GM12892 (cell line): Measurements from ENCODE around the gene CERS5.
A peak's percentile ranks its signal among the peaks of the same experiment; 100 is the strongest.

Experiments
- DNase-seq: peaks from one replicate; pipeline ENCODE4 v3.0.0; 2011; ENCODE audit not compliant: insufficient read length
- FAIRE-seq: peaks from 2 replicates; lab custom pipeline; 2011; peaks lifted over from hg19 to GRCh38; lab: Jason Lieb, UNC
- POLR2A ChIP-seq: IDR thresholded peaks from 2 replicates; pipeline ENCODE4 v1.6.1; 2011; ENCODE audit warnings: low read depth, low read length, control low read depth
- POLR2AphosphoS5 ChIP-seq: IDR thresholded peaks from 2 replicates; pipeline ENCODE4 v1.6.1; 2011; ENCODE audit warnings: low read depth, low read length, control low read depth
- TAF1 ChIP-seq: IDR thresholded peaks from 2 replicates; pipeline ENCODE4 v1.6.1; 2011; ENCODE audit warnings: low read depth, mild to moderate bottlenecking, control low read depth, low read length, borderline replicate concordance

Gene CERS5

GRCh38 chr12:50105913-50106450 is 61.2 kb downstream of the CERS5 start:
- no peak for FAIRE-seq
- no peak for DNase-seq
- no peak for TF ChIP-seq POLR2A
- no peak for TF ChIP-seq TAF1
- TF ChIP-seq POLR2AphosphoS5, result no peak

GRCh38 chr12:50104417-50105366 is 62.5 kb downstream of the CERS5 start:
- no peak for DNase-seq
- TF ChIP-seq TAF1 (no peak), POLR2A (no peak)
- no peak for FAIRE-seq

DNA sequence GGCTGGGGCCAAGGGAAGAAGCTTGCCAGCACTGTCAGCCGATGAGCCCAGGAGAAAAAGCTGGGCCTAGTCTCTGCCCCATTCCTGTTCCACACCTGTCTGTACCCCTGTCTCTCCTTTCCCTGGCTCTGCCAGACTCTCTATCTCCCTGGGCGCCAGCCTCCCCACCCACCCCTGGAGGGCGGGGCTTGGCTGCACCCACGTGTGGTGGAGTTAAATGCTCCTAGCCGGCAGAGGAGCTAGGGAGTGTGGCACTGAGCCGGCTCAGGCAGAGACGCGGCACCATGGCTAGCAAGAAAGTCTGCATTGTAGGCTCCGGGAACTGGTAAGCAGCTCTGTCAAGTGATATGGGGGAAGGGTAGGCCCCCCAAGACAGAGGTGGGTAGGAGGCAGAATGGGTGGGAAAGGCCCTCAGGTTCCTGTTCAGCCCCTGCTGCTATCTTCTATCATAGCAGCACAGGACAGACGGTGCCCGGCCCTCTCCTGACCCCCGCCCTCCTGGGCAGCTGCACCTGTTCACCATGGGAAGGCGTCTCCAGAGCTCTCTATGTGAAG is 63.3 kb downstream of the CERS5 start, which contains the start of gene GPD1:
Gene GPD1, plus strand, starts transcription at position 242 of the 555 bp plus-strand sequence. Its CDS starts 43 bp downstream, at position 285.
- TF ChIP-seq POLR2A, result no peak
- no peak for TF ChIP-seq TAF1
- TF ChIP-seq POLR2AphosphoS5, result no peak
- FAIRE-seq, result peak; percentile 46
- DNase-seq, result no peak

DNA sequence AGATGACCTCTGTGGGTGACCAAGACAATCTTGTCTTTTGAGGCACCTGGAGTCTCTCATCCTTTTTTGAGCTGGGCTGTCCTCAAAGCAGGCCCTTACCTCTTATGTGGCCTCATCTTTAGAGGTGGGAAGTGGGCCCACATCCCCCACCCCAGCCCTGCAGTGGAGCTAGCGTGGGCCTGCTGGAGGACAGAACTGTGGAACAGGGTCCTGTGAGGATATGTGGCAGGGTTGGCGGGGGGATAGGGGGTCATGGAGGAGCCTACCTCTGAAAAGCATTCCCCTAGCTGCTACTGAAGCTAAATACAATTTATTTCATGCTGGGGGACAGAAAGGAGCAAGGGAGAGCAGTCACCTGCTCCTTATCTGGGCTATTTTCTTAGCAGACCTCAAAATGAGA is 63.8 kb downstream of the CERS5 start:
- no peak for TF ChIP-seq POLR2A
- TF ChIP-seq TAF1, result no peak
- TF ChIP-seq POLR2AphosphoS5, result no peak
- no peak for FAIRE-seq
- DNase-seq, result no peak

- TF ChIP-seq TAF1, result no peak
- TF ChIP-seq POLR2AphosphoS5, result no peak
- no peak for TF ChIP-seq POLR2A
- FAIRE-seq (peak; percentile 27), DNase-seq (no peak)
Measured at GRCh38 chr12:50102646-50103309, 64.4 kb downstream of the CERS5 start.

- no peak for DNase-seq
- no peak for FAIRE-seq
- TF ChIP-seq POLR2A, result no peak
- TF ChIP-seq POLR2AphosphoS5, result no peak
- TF ChIP-seq TAF1, result no peak
Measured at GRCh38 chr12:50102131-50102531, 65.0 kb downstream of the CERS5 start.

DNA sequence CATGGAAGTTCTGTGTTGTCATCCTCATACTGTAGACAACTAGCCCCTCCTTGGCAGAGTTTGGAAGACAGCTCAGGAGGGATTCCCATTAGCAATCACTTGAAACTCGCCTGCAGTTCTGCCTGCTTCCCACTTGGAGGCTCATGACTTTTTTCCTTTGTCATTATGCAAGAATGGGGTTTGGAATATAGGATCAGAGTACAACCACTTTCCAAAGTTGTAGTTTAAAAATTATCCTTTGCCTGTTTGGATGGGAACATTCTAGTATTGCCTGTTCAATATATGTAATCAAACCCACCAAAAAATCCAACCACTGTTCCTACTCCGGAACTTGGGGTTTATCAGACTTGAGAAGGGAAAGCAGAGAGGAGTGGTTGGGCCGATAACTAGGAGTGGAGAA is 65.5 kb downstream of the CERS5 start:
- DNase-seq, result no peak
- TF ChIP-seq TAF1, result no peak
- TF ChIP-seq POLR2AphosphoS5, result no peak
- TF ChIP-seq POLR2A, result no peak
- FAIRE-seq, result no peak

DNA sequence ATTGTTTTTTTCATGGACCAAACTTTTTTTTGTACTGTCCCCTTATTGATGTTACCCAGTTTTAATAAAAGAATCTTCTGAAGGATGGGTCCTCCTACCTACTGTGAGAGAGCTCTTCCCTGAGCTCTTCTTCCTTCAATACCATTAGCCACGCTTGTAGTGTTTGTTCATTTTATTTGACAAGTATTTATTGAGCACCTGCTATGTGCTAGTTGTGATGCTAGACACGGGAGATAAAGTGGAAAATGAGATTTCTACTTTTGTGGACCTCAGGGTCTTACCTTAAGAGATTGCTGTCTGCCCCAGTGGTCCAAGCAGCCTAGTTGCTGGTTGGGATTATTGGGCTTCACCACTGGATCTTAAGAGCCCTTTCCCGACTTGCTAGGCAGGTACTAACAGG is 66.6 kb downstream of the CERS5 start:
- FAIRE-seq (no peak), DNase-seq (no peak)
- TF ChIP-seq POLR2AphosphoS5 (0 out of 2 replicates have a peak, but pooled peaks have one; percentile 29), TAF1 (no peak), POLR2A (no peak)

DNA sequence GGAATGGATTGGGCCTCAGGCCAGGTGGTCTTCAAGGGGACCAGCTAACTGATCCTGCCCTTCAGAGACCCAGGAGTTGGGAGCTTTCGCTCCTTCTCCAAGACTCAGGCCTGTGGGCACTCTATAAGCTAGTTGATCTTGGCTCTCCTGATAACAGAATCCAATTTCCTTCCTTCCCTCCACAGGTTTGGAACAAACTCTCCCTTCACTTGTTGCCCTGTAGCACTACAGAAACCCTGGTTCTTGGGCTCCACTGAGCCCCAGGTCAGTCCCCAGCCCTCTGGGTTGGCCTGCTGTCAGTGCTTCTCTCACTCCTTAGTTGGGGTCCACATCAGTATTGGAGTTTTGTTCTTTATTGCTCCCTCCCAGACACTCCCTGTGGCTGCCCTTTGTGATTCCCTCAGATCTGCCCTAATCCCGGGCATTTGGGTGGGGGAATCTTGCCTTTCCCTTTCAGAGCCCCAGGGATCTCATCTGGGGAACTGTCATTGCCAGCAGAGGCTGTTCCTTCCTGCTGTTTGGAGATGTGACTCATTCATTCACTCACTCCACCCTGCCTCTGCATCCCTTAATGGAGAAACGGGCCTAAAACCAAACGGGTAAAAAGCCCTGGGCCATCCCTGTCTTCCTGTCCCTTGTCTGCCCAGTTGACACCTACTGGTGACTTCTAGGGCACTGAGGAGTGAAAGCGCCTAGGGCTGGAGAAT is 67.7 kb downstream of the CERS5 start:
- TF ChIP-seq POLR2AphosphoS5 (no peak), POLR2A (no peak; the same call in 1 of the 2 replicates), TAF1 (no peak)
- DNase-seq (no peak), FAIRE-seq (no peak)

DNA sequence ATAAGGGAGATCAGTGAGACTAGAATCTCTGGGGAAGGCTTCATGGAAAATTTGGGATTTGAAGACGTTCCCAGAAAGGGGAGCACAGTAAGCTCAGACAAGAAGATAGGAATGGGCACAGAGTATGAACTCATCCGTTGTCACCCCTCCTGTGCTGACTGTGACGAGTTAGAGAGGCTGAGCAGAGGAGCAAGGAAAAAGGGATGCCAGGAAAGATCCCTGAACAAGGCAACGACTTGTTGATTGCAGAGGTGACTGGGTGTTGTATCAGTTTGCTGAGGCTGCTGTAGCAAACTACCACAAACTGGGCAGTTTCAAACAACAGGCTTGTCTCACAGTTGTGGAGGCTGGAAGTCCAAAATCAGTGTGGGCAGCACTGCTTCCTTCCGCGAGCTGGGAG is 69.2 kb downstream of the CERS5 start:
- DNase-seq (no peak), FAIRE-seq (no peak)
- TF ChIP-seq POLR2AphosphoS5 (no peak), POLR2A (no peak), TAF1 (no peak)
